Kidney (tissue), 14 donors: ENCODE data around the gene LRRTM1. TPM values are rescaled to one million over a fixed set of nuclear protein-coding genes. Genes with fewer than 3 reads are reported as not detected.

Experiments
- DNase-seq, 5 donors: peaks; one replicate each; pipeline ENCODE4 v3.0.0-alpha.2; 2013 to 2020
- FAIRE-seq: peaks from 2 replicates; lab custom pipeline; 2012; peaks lifted over from hg19 to GRCh38; lab: Jason Lieb, UNC
- H3K27ac ChIP-seq, 2 donors: one replicate each; pipeline ENCODE4 v1.7.0; 2013; ENCODE audit warnings: low read depth in 2 of 2, low read length in 2 of 2, inconsistent platforms in 1 of 2
- H3K27me3 ChIP-seq: one replicate; pipeline ENCODE4 v1.7.1; 2013; ENCODE audit warnings: low read length, inconsistent platforms; ENCODE audit not compliant: control insufficient read depth, insufficient read depth
- H3K36me3 ChIP-seq, 3 donors: one replicate each; pipeline versions ENCODE4 v1.7.0 to v1.7.1; 2013; ENCODE audit warnings: low read length in 3 of 3, control low read depth in 1 of 3, inconsistent platforms in 1 of 3; ENCODE audit not compliant: insufficient read depth in 3 of 3, control insufficient read depth in 2 of 3
- H3K4me1 ChIP-seq, 3 donors: one replicate each; pipeline versions ENCODE4 v1.7.0 to v1.7.1; 2013; ENCODE audit warnings: low read length in 3 of 3, inconsistent platforms in 1 of 3, low read depth in 1 of 3; ENCODE audit not compliant: control insufficient read depth in 2 of 3, insufficient read depth in 2 of 3
- H3K4me3 ChIP-seq, 3 donors: one replicate each; pipeline versions ENCODE4 v1.7.0 to v1.8.1; 2013; ENCODE audit warnings: low read length in 3 of 3, control low read depth in 1 of 3, inconsistent platforms in 1 of 3
- H3K9ac ChIP-seq, 3 donors: one replicate each; pipeline versions ENCODE4 v1.7.0 to v1.7.1; 2013; ENCODE audit warnings: low read length in 3 of 3, control low read depth in 1 of 3, inconsistent platforms in 1 of 3
- H3K9me3 ChIP-seq, 3 donors: one replicate each; pipeline versions ENCODE4 v1.7.0 to v1.7.1; 2013; ENCODE audit warnings: low read length in 3 of 3, control low read depth in 1 of 3, inconsistent platforms in 1 of 3; ENCODE audit not compliant: control insufficient read depth in 2 of 3, insufficient read depth in 1 of 3
- intact Hi-C: fragments of 100-400 bp; cut with DNase I; formaldehyde crosslinking; loops from one replicate; pipeline ENCODE4 v1.11.1; 2022
- polyA plus RNA-seq: library from polyadenylated mRNA; stranded (reverse); fragments of 350-450 nt; fragmentation: Illumina TruSeq; extraction: RNeasy Lipid Tissue Mini Kit (QIAGEN cat#74804); gene quantifications from one replicate; pipeline ENCODE4 v1.2.3, GENCODE V29; 2014; ENCODE audit warnings: low read depth, low replicate concordance; ENCODE audit not compliant: insufficient read depth
- total RNA-seq: library from RNA; stranded (reverse); fragmentation: NEBNext Ultra II Directional; extraction: Animal tissue kit (Norgen Biotek cat#: 25700); gene quantifications from one replicate; pipeline ENCODE4 v1.2.1, GENCODE V29; 2021
- TF ChIP-seq, protein P1 (sequence below): IDR thresholded peaks from 3 replicates; pipeline ENCODE4 v1.5.1; 2012; ENCODE audit warnings: mild to moderate bottlenecking, moderate library complexity, borderline replicate concordance; ENCODE audit not compliant: insufficient read depth; ENCODE audit errors: extremely low read depth
- donor health status: control.
- donor health status: control.
- donor health status: control.
- donor health status: control.
- donor health status: control.
- donor health status: DM: yes; HTN: yes; CAD: no.
- donor health status: Normal renal cell carcinoma (clear cell type).

LRRTM1 gene
- total and polyA plus RNA-seq, 2 donors from 2014 or later: 0.09 to 1.1 TPM

DNA sequence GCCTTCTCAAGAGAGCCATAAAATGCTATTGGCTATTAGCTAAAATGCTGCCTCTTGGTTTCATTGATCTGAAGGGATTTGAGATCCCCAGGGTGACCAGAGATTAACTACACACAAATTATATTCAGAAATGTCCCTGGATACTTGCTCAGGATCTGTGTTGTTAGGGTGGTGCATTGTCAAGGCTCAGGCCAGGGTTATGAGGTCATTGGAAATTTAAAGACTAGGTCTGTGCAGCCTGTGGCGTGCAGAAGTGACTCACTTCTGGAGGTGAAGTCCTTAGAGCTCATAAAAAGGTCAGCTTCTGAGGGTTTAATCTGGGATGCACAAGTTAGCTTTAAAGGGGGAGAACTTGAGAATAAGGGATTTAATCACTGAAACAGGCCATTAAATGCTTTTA, 23.5 kb downstream of the LRRTM1 start:
- intact Hi-C loops: no loop called here
- DNase-seq: no peak
- TF ChIP-seq, protein P1, sequence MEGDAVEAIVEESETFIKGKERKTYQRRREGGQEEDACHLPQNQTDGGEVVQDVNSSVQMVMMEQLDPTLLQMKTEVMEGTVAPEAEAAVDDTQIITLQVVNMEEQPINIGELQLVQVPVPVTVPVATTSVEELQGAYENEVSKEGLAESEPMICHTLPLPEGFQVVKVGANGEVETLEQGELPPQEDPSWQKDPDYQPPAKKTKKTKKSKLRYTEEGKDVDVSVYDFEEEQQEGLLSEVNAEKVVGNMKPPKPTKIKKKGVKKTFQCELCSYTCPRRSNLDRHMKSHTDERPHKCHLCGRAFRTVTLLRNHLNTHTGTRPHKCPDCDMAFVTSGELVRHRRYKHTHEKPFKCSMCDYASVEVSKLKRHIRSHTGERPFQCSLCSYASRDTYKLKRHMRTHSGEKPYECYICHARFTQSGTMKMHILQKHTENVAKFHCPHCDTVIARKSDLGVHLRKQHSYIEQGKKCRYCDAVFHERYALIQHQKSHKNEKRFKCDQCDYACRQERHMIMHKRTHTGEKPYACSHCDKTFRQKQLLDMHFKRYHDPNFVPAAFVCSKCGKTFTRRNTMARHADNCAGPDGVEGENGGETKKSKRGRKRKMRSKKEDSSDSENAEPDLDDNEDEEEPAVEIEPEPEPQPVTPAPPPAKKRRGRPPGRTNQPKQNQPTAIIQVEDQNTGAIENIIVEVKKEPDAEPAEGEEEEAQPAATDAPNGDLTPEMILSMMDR: no peak
- Histone ChIP-seq H3K36me3 (no peaks in the 10 kb centered on the region), H3K9ac (no peak overlapping the region), H3K4me3 (no peak overlapping the region), H3K27ac (no peak overlapping the region), H3K9me3 (no peaks in the 10 kb centered on the region), H3K27me3 (no peaks in the 10 kb centered on the region), H3K4me1 (no peaks in the 10 kb centered on the region)
- FAIRE-seq: no peak

DNA sequence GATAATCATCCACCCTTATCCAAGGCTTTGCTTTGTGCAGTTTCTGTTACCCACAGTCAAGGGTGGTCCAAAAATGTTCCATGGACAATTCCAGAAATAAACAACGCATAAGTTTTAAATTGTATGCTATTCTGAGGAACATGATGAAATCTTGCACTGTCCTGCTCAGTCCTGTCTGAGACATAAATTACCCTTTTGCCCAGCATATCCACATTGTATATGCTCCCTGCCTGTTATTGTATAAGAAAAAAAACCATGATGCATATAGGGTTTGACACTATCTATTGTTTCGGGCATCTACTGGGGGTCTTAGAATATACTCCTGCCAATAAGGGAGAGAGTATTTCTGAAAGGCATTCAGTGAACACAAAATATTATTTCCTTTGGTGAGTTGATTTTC, 24.0 kb downstream of the LRRTM1 start:
- DNase-seq (no peak), FAIRE-seq (no peak)
- intact Hi-C loops: no loop called here
- Histone ChIP-seq H3K4me3 (no peak overlapping the region), H3K4me1 (no peaks in the 10 kb centered on the region), H3K27ac (no peak overlapping the region), H3K9me3 (no peaks in the 10 kb centered on the region), H3K27me3 (no peaks in the 10 kb centered on the region), H3K9ac (no peak overlapping the region), H3K36me3 (no peaks in the 10 kb centered on the region)
- TF ChIP-seq, protein P1: no peak

DNA sequence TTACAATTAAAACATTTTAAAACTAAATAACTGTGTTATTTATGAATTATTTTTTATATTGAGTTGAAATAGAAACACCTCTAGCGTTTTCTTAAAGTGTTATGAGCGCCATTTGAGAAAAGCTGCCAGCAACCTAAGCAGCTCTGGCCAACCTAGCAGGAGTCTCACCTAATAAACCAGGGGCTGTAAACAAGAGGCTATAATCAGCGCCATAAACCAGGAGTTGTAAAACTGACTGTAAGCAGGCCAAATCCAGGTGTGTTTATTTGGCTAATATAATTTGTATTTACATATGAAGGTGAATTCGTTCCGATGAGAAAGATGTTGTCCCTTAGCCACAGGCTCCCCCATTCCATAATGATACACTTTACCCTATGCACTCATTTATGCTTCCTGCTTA, 34.7 kb downstream of the LRRTM1 start:
- DNase-seq (no peak), FAIRE-seq (no peak)
- H3K9ac ChIP-seq: no peak overlapping the region
- no peaks in the 10 kb centered on the region for H3K4me1 ChIP-seq
- H3K27me3 ChIP-seq: no peaks in the 10 kb centered on the region
- TF ChIP-seq, protein P1: no peak
- intact Hi-C loops: no loop called here
- no peaks in the 10 kb centered on the region for H3K9me3 ChIP-seq
- no peak overlapping the region for H3K4me3 ChIP-seq
- no peaks in the 10 kb centered on the region for H3K36me3 ChIP-seq
- no peak overlapping the region for H3K27ac ChIP-seq

DNA sequence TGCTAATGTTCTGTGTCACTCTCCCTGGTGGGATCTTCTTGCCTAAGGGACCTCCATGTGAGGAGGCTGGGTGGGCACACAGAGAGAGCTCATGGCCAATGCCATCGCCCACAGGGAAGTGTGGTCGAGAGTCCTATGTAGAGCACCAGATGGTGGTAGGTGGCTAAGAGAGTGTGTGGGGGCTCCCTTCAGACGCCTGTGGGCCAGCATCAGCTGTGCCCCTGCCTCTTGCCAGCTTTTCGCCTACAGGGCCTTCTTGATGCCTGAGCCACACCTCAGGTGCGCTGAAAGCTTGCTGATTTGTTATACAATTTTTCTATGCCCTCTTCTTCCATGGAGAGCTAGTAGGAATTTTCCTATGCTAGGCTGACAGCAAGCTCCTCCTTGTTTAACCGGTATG, 38.3 kb downstream of the LRRTM1 start:
- no peak for DNase-seq
- no peak for FAIRE-seq
- no peak overlapping the region for H3K27ac ChIP-seq
- no peaks in the 10 kb centered on the region for H3K4me1 ChIP-seq
- TF ChIP-seq, protein P1: no peak
- intact Hi-C loops: no loop called here
- H3K27me3 ChIP-seq: no peaks in the 10 kb centered on the region
- H3K36me3 ChIP-seq: no peaks in the 10 kb centered on the region
- H3K4me3 ChIP-seq: no peak overlapping the region
- H3K9me3 ChIP-seq: no peaks in the 10 kb centered on the region
- no peak overlapping the region for H3K9ac ChIP-seq
